ENCODE data around the gene ANKS1B.

Gene ANKS1B

GRCh38 chr12:99959549-99960170 lies 25.1 kb downstream of the ANKS1B start:
- DNase-seq (ENCODE audit: low read depth), result no peak

- no peak for DNase-seq (ENCODE audit: low read depth)
Measured at GRCh38 chr12:99957866-99958466, 26.8 kb downstream of the ANKS1B start.

GRCh38 chr12:99954724-99955123 lies 30.0 kb downstream of the ANKS1B start:
- DNase-seq (ENCODE audit: low read depth), result no peak

GRCh38 chr12:99948370-99948769 lies 36.4 kb downstream of the ANKS1B start:
- DNase-seq (ENCODE audit: low read depth), result no peak

GRCh38 chr12:99946131-99946530 lies 38.6 kb downstream of the ANKS1B start:
- no peak for DNase-seq (ENCODE audit: low read depth)

GRCh38 chr12:99935608-99936007 lies 49.1 kb downstream of the ANKS1B start:
- DNase-seq (ENCODE audit: low read depth), result no peak

- no peak for DNase-seq (ENCODE audit: low read depth)
Measured at GRCh38 chr12:99926511-99927169, 58.1 kb downstream of the ANKS1B start.

GRCh38 chr12:99920353-99920960 lies 64.3 kb downstream of the ANKS1B start:
- no peak for DNase-seq (ENCODE audit: low read depth)

- DNase-seq (ENCODE audit: low read depth), result no peak
Measured at GRCh38 chr12:99917711-99918402, 66.9 kb downstream of the ANKS1B start.

- DNase-seq (ENCODE audit: low read depth), result no peak
Measured at GRCh38 chr12:99916555-99916954, 68.2 kb downstream of the ANKS1B start.

GRCh38 chr12:99915251-99916082 lies 69.3 kb downstream of the ANKS1B start:
- DNase-seq (ENCODE audit: low read depth), result no peak

- no peak for DNase-seq (ENCODE audit: low read depth)
Measured at GRCh38 chr12:99914206-99914605, 70.5 kb downstream of the ANKS1B start.

- DNase-seq (ENCODE audit: low read depth), result no peak
Measured at GRCh38 chr12:99911967-99912366, 72.8 kb downstream of the ANKS1B start.

GRCh38 chr12:99911081-99911480 lies 73.7 kb downstream of the ANKS1B start:
- no peak for DNase-seq (ENCODE audit: low read depth)

- no peak for DNase-seq (ENCODE audit: low read depth)
Measured at GRCh38 chr12:99910342-99910741, 74.4 kb downstream of the ANKS1B start.

GRCh38 chr12:99906786-99907579 lies 77.8 kb downstream of the ANKS1B start:
- no peak for DNase-seq (ENCODE audit: low read depth)

GRCh38 chr12:99901181-99901580 lies 83.6 kb downstream of the ANKS1B start:
- no peak for DNase-seq (ENCODE audit: low read depth)

GRCh38 chr12:99898645-99899044 lies 86.1 kb downstream of the ANKS1B start:
- DNase-seq (ENCODE audit: low read depth), result no peak

GRCh38 chr12:99879439-99879838 lies 105.3 kb downstream of the ANKS1B start:
- no peak for DNase-seq (ENCODE audit: low read depth)

- no peak for DNase-seq (ENCODE audit: low read depth)
Measured at GRCh38 chr12:99875081-99875480, 109.7 kb downstream of the ANKS1B start.

GRCh38 chr12:99870085-99870484 lies 114.7 kb downstream of the ANKS1B start:
- DNase-seq (ENCODE audit: low read depth), result no peak

Measured in stimulated activated CD8-positive, alpha-beta memory T cell treated with anti-CD3 and anti-CD28 coated beads, Interleukin-7, amount 100 ng/mL, for 24 hours (primary cell).